SIG-M5 (cell line): Measurements from ENCODE around the gene RAX2.

ENCODE experiments used
- DNase-seq: peaks from one replicate; lab custom pipeline; 2025; lab: John Stamatoyannopoulos, UW

The RAX2 gene

GRCh38 chr19:3801412-3802096 lies 29.5 kb upstream of the RAX2 start:
- no peak for DNase-seq

GRCh38 chr19:3800996-3801395 lies 29.0 kb upstream of the RAX2 start:
- no peak for DNase-seq

GRCh38 chr19:3798137-3798536 lies 26.1 kb upstream of the RAX2 start:
- no peak for DNase-seq

- DNase-seq, result no peak
Observed at GRCh38 chr19:3796358-3796757, 24.3 kb upstream of the RAX2 start.

- no peak for DNase-seq
Observed at GRCh38 chr19:3793799-3794198, 21.8 kb upstream of the RAX2 start.

- DNase-seq, result no peak
Observed at GRCh38 chr19:3792114-3792513, 20.1 kb upstream of the RAX2 start.

- DNase-seq, result no peak
Observed at GRCh38 chr19:3790941-3791340, 18.9 kb upstream of the RAX2 start.

GRCh38 chr19:3790209-3790734 lies 18.2 kb upstream of the RAX2 start:
- no peak for DNase-seq

GRCh38 chr19:3788996-3789778 lies 17.2 kb upstream of the RAX2 start:
- no peak for DNase-seq

GRCh38 chr19:3785938-3786824 lies 14.2 kb upstream of the RAX2 start, which contains the start of gene MATK:
Gene MATK, minus strand, starts transcription at chr19:3786381. Its CDS starts 1,246 bp downstream, at chr19:3785135.
- DNase-seq, result no peak

GRCh38 chr19:3785451-3785937 lies 13.5 kb upstream of the RAX2 start:
- DNase-seq, result no peak

- DNase-seq, result no peak
Observed at GRCh38 chr19:3784607-3785450, 12.8 kb upstream of the RAX2 start.

- DNase-seq, result no peak
Observed at GRCh38 chr19:3783660-3784584, 11.9 kb upstream of the RAX2 start.

- no peak for DNase-seq
Observed at GRCh38 chr19:3782903-3783302, 10.9 kb upstream of the RAX2 start.

- no peak for DNase-seq
Observed at GRCh38 chr19:3782330-3782729, 10.3 kb upstream of the RAX2 start.

- DNase-seq, result no peak
Observed at GRCh38 chr19:3781603-3782002, 9.6 kb upstream of the RAX2 start.

- DNase-seq, result no peak
Observed at GRCh38 chr19:3780786-3781304, 8.8 kb upstream of the RAX2 start.

GRCh38 chr19:3778899-3779723 lies 7.1 kb upstream of the RAX2 start:
- DNase-seq, result no peak
